ENCODE data around the gene CYP2B6. TPM values are rescaled to one million over a fixed set of nuclear protein-coding genes. Genes with fewer than 3 reads are reported as not detected.

Gene CYP2B6
- total RNA-seq, 1 experiment from 2014 or later: not detected

DNA sequence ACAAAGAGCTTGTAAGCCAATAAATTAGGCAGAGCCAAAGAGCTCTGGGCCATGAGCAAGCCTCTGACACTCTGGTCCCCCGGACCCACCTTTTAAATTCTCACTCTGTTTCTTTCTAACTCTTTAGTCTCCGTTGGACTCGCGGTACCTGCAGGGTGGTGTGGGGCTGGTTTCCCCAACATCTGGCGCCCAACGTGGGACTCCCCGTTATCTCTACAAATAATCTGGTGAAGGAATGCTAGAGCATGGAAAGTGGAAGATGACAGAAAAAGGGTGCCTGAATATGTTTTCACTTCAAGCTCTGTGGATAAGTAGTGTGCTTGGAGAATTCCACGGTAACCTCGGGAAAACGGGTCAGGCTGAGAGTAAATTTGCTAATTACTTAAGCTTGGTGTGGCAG is 36.5 kb upstream of the CYP2B6 start:
- peaks cover 6% of the 10 kb centered on the region for H3K27me3 ChIP-seq (replicated peaks; ENCODE audit: insufficient read depth, low read depth, low read length, poor library complexity)
- no peak for DNase-seq (ENCODE audit: low spot score)
- POLR2A ChIA-PET (ENCODE audit: low non-redundant PET): no interaction called here

DNA sequence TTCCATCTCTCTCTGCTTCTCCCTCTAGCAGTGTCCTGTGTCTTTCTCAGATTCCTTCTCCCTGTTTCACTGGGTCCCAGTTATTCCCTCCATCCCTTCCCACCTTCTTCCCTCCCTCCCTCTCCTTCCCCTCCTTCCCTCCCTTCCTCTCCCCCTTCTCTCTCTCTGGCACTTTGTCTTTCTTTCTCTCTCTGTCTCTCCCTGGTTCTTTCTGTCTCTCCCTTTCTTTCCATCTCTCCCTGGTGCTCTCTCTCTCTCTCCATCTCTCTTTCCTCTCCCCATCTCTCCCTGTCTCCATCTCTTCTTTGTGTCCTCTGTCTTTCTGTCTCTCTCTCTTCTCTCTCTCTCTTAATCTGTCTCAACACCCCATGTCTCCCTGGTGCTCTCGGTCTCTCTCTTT is 31.7 kb upstream of the CYP2B6 start:
- no peak for DNase-seq (ENCODE audit: low spot score)
- no peaks in the 10 kb centered on the region for H3K36me3 ChIP-seq (ENCODE audit: insufficient read depth, low read length, poor library complexity, severe bottlenecking)
- no peaks in the 10 kb centered on the region for H3K4me1 ChIP-seq (ENCODE audit: insufficient read depth, low read length, poor library complexity, severe bottlenecking)
- no peak overlapping the region for H3K4me3 ChIP-seq (ENCODE audit: low read depth, low read length, poor library complexity, severe bottlenecking)
- CTCF ChIA-PET: no interaction called here
- peaks cover 16% of the 10 kb centered on the region for H3K27me3 ChIP-seq (replicated peaks; ENCODE audit: insufficient read depth, low read depth, low read length, poor library complexity)
- H3K9me3 ChIP-seq (ENCODE audit: low read depth, low read length, poor library complexity, severe bottlenecking): peaks cover 8% of the 10 kb centered on the region
- intact Hi-C loops (cut with micrococcal nuclease; ENCODE audit: unreplicated experiment): no loop called here
- no peak overlapping the region for H3K27ac ChIP-seq (ENCODE audit: low read depth, low read length, poor library complexity, severe bottlenecking)
- POLR2A ChIA-PET (ENCODE audit: low non-redundant PET): no interaction called here
- no peak for TF ChIP-seq EZH2 (IDR thresholded peaks at IDR 0.05; ENCODE audit: borderline replicate concordance, low read depth, low read length, poor library complexity, severe bottlenecking)
- TF ChIP-seq, protein P1, sequence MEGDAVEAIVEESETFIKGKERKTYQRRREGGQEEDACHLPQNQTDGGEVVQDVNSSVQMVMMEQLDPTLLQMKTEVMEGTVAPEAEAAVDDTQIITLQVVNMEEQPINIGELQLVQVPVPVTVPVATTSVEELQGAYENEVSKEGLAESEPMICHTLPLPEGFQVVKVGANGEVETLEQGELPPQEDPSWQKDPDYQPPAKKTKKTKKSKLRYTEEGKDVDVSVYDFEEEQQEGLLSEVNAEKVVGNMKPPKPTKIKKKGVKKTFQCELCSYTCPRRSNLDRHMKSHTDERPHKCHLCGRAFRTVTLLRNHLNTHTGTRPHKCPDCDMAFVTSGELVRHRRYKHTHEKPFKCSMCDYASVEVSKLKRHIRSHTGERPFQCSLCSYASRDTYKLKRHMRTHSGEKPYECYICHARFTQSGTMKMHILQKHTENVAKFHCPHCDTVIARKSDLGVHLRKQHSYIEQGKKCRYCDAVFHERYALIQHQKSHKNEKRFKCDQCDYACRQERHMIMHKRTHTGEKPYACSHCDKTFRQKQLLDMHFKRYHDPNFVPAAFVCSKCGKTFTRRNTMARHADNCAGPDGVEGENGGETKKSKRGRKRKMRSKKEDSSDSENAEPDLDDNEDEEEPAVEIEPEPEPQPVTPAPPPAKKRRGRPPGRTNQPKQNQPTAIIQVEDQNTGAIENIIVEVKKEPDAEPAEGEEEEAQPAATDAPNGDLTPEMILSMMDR (conservative IDR thresholded peaks at IDR 0.05; ENCODE audit: low read depth, low read length): no peak
- BruUV-seq (replicated peaks): no TSS peak

More for the DNA sequence above, 36.5 kb upstream of the CYP2B6 start:
- no peaks in the 10 kb centered on the region for H3K36me3 ChIP-seq (ENCODE audit: insufficient read depth, low read length, poor library complexity, severe bottlenecking)
- TF ChIP-seq, protein P1 (conservative IDR thresholded peaks at IDR 0.05; ENCODE audit: low read depth, low read length): no peak
- no peak for TF ChIP-seq EZH2 (IDR thresholded peaks at IDR 0.05; ENCODE audit: borderline replicate concordance, low read depth, low read length, poor library complexity, severe bottlenecking)
- intact Hi-C loops (cut with micrococcal nuclease; ENCODE audit: unreplicated experiment): no loop called here
- H3K9me3 ChIP-seq (ENCODE audit: low read depth, low read length, poor library complexity, severe bottlenecking): peaks cover 11% of the 10 kb centered on the region
- H3K4me3 ChIP-seq (ENCODE audit: low read depth, low read length, poor library complexity, severe bottlenecking): no peak overlapping the region
- CTCF ChIA-PET: no interaction called here
- no peak overlapping the region for H3K27ac ChIP-seq (ENCODE audit: low read depth, low read length, poor library complexity, severe bottlenecking)
- BruUV-seq (replicated peaks): no TSS peak
- no peaks in the 10 kb centered on the region for H3K4me1 ChIP-seq (ENCODE audit: insufficient read depth, low read length, poor library complexity, severe bottlenecking)

DNA sequence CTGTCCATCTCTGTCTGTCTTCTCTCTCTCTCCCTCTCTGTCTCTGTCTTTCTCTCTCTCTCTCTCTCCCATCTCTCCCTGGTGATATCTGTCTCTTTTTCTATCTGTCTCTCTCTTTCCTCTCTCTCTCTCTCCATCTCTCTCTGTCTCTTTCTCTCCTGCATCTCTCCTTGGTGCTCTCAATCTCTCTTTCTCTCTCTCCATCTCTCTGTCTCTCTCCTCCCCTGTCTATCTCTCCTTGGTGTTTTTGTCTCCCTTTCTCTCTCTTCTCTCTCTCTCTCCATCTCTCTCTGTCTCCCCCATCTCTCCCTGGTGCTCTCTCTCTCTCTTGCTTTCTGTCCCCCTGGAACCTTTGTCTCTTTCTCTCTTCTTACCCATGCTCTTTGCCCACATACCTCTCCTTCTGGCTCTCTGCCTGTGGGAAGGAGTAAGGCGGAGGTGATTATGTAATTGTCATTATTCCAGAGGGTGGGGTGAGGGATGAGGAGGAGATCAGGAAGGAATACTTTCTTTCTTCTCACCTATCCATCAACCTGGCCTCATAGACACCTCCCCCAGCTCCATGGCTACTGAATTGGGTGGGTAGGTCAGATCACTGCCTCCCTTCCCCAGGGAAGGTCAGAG is 30.9 kb upstream of the CYP2B6 start:
- CTCF ChIA-PET: no interaction called here
- POLR2A ChIA-PET (ENCODE audit: low non-redundant PET): no interaction called here
- H3K9me3 ChIP-seq (ENCODE audit: low read depth, low read length, poor library complexity, severe bottlenecking): no peaks in the 10 kb centered on the region
- H3K27ac ChIP-seq (ENCODE audit: low read depth, low read length, poor library complexity, severe bottlenecking): no peak overlapping the region
- H3K36me3 ChIP-seq (ENCODE audit: insufficient read depth, low read length, poor library complexity, severe bottlenecking): no peaks in the 10 kb centered on the region
- TF ChIP-seq, protein P1 (conservative IDR thresholded peaks at IDR 0.05; ENCODE audit: low read depth, low read length): no peak
- TF ChIP-seq EZH2 (IDR thresholded peaks at IDR 0.05; ENCODE audit: borderline replicate concordance, low read depth, low read length, poor library complexity, severe bottlenecking): no peak
- intact Hi-C loops (cut with micrococcal nuclease; ENCODE audit: unreplicated experiment): no loop called here
- no peak overlapping the region for H3K4me3 ChIP-seq (ENCODE audit: low read depth, low read length, poor library complexity, severe bottlenecking)
- peaks cover 16% of the 10 kb centered on the region for H3K27me3 ChIP-seq (replicated peaks; ENCODE audit: insufficient read depth, low read depth, low read length, poor library complexity)
- BruUV-seq (replicated peaks): no TSS peak
- DNase-seq (ENCODE audit: low spot score): no peak
- H3K4me1 ChIP-seq (ENCODE audit: insufficient read depth, low read length, poor library complexity, severe bottlenecking): no peaks in the 10 kb centered on the region
